ENCODE results near the gene CDH11.

The CDH11 gene

GRCh38 chr16:65003621-65004020 is 118.2 kb downstream of the CDH11 start:
- peaks cover 11% of the 10 kb centered on the region; the same call in 1 of the 2 replicates for H3K36me3 ChIP-seq (ENCODE audit: control insufficient read depth, insufficient read depth, low read length)
- H3K4me1 ChIP-seq (ENCODE audit: control insufficient read depth, insufficient read depth, low read length), result no peaks in the 10 kb centered on the region; the same call in 1 of the 2 replicates
- H3K27me3 ChIP-seq (ENCODE audit: control insufficient read depth, insufficient read depth, low read length), result no peaks in the 10 kb centered on the region
- H3K27ac ChIP-seq (ENCODE audit: low read depth, low read length), result no peak overlapping the region
- no peak overlapping the region for H3K4me3 ChIP-seq (ENCODE audit: low read depth, low read length)
- H3K9ac ChIP-seq (ENCODE audit: low read length), result no peak overlapping the region
- no peaks in the 10 kb centered on the region for H3K9me3 ChIP-seq (ENCODE audit: control insufficient read depth, insufficient read depth, low read depth, low read length)

GRCh38 chr16:65002265-65002664 is 119.6 kb downstream of the CDH11 start:
- Histone ChIP-seq H3K27ac (ENCODE audit: low read depth, low read length) (no peak overlapping the region), H3K36me3 (ENCODE audit: control insufficient read depth, insufficient read depth, low read length) (peaks cover 20% of the 10 kb centered on the region; the same call in 1 of the 2 replicates), H3K4me3 (ENCODE audit: low read depth, low read length) (no peak overlapping the region), H3K4me1 (ENCODE audit: control insufficient read depth, insufficient read depth, low read length) (no peaks in the 10 kb centered on the region; the same call in 1 of the 2 replicates), H3K9me3 (ENCODE audit: control insufficient read depth, insufficient read depth, low read depth, low read length) (no peaks in the 10 kb centered on the region), H3K27me3 (ENCODE audit: control insufficient read depth, insufficient read depth, low read length) (no peaks in the 10 kb centered on the region), H3K9ac (ENCODE audit: low read length) (no peak overlapping the region)

- no peaks in the 10 kb centered on the region for H3K9me3 ChIP-seq (ENCODE audit: control insufficient read depth, insufficient read depth, low read depth, low read length)
- no peak overlapping the region for H3K9ac ChIP-seq (ENCODE audit: low read length)
- no peak overlapping the region for H3K4me3 ChIP-seq (ENCODE audit: low read depth, low read length)
- H3K27ac ChIP-seq (ENCODE audit: low read depth, low read length), result no peak overlapping the region
- H3K4me1 ChIP-seq (ENCODE audit: control insufficient read depth, insufficient read depth, low read length), result no peaks in the 10 kb centered on the region; the same call in 1 of the 2 replicates
- no peaks in the 10 kb centered on the region for H3K27me3 ChIP-seq (ENCODE audit: control insufficient read depth, insufficient read depth, low read length)
- H3K36me3 ChIP-seq (ENCODE audit: control insufficient read depth, insufficient read depth, low read length), result peaks cover 23% of the 10 kb centered on the region; the same call in 1 of the 2 replicates
Measured at GRCh38 chr16:65000654-65001053, 121.2 kb downstream of the CDH11 start.

GRCh38 chr16:64997751-64998150 is 124.1 kb downstream of the CDH11 start:
- no peaks in the 10 kb centered on the region; the same call in 1 of the 2 replicates for H3K4me1 ChIP-seq (ENCODE audit: control insufficient read depth, insufficient read depth, low read length)
- H3K36me3 ChIP-seq (ENCODE audit: control insufficient read depth, insufficient read depth, low read length), result peaks cover 12% of the 10 kb centered on the region; the same call in 1 of the 2 replicates
- H3K9me3 ChIP-seq (ENCODE audit: control insufficient read depth, insufficient read depth, low read depth, low read length), result no peaks in the 10 kb centered on the region
- H3K27ac ChIP-seq (ENCODE audit: low read depth, low read length), result no peak overlapping the region
- no peak overlapping the region for H3K4me3 ChIP-seq (ENCODE audit: low read depth, low read length)
- no peaks in the 10 kb centered on the region for H3K27me3 ChIP-seq (ENCODE audit: control insufficient read depth, insufficient read depth, low read length)
- H3K9ac ChIP-seq (ENCODE audit: low read length), result no peak overlapping the region

- H3K36me3 ChIP-seq (ENCODE audit: control insufficient read depth, insufficient read depth, low read length), result peaks cover 12% of the 10 kb centered on the region; the same call in 1 of the 2 replicates
- H3K27me3 ChIP-seq (ENCODE audit: control insufficient read depth, insufficient read depth, low read length), result no peaks in the 10 kb centered on the region
- H3K4me3 ChIP-seq (ENCODE audit: low read depth, low read length), result no peak overlapping the region
- H3K27ac ChIP-seq (ENCODE audit: low read depth, low read length), result no peak overlapping the region
- no peaks in the 10 kb centered on the region; the same call in 1 of the 2 replicates for H3K4me1 ChIP-seq (ENCODE audit: control insufficient read depth, insufficient read depth, low read length)
- no peak overlapping the region for H3K9ac ChIP-seq (ENCODE audit: low read length)
- no peaks in the 10 kb centered on the region for H3K9me3 ChIP-seq (ENCODE audit: control insufficient read depth, insufficient read depth, low read depth, low read length)
Measured at GRCh38 chr16:64997121-64997520, 124.7 kb downstream of the CDH11 start.

- Histone ChIP-seq H3K27me3 (ENCODE audit: control insufficient read depth, insufficient read depth, low read length) (no peaks in the 10 kb centered on the region), H3K4me1 (ENCODE audit: control insufficient read depth, insufficient read depth, low read length) (no peaks in the 10 kb centered on the region; the same call in 1 of the 2 replicates), H3K4me3 (ENCODE audit: low read depth, low read length) (no peak overlapping the region), H3K9me3 (ENCODE audit: control insufficient read depth, insufficient read depth, low read depth, low read length) (no peaks in the 10 kb centered on the region), H3K27ac (ENCODE audit: low read depth, low read length) (no peak overlapping the region), H3K9ac (ENCODE audit: low read length) (no peak overlapping the region), H3K36me3 (ENCODE audit: control insufficient read depth, insufficient read depth, low read length) (peaks cover 17% of the 10 kb centered on the region; the same call in 1 of the 2 replicates)
Measured at GRCh38 chr16:64996641-64997040, 125.2 kb downstream of the CDH11 start.

- Histone ChIP-seq H3K9me3 (ENCODE audit: control insufficient read depth, insufficient read depth, low read depth, low read length) (no peaks in the 10 kb centered on the region), H3K27ac (ENCODE audit: low read depth, low read length) (no peak overlapping the region), H3K4me1 (ENCODE audit: control insufficient read depth, insufficient read depth, low read length) (no peaks in the 10 kb centered on the region), H3K4me3 (ENCODE audit: low read depth, low read length) (no peak overlapping the region), H3K36me3 (ENCODE audit: control insufficient read depth, insufficient read depth, low read length) (peaks cover 25% of the 10 kb centered on the region; the same call in 1 of the 2 replicates), H3K9ac (ENCODE audit: low read length) (no peak overlapping the region), H3K27me3 (ENCODE audit: control insufficient read depth, insufficient read depth, low read length) (no peaks in the 10 kb centered on the region)
Measured at GRCh38 chr16:64993464-64993863, 128.4 kb downstream of the CDH11 start.

GRCh38 chr16:64991001-64991400 is 130.9 kb downstream of the CDH11 start:
- Histone ChIP-seq H3K4me3 (ENCODE audit: low read depth, low read length) (no peak overlapping the region), H3K9me3 (ENCODE audit: control insufficient read depth, insufficient read depth, low read depth, low read length) (no peaks in the 10 kb centered on the region), H3K9ac (ENCODE audit: low read length) (no peak overlapping the region), H3K36me3 (ENCODE audit: control insufficient read depth, insufficient read depth, low read length) (peaks cover 29% of the 10 kb centered on the region; the same call in 1 of the 2 replicates), H3K27ac (ENCODE audit: low read depth, low read length) (no peak overlapping the region), H3K27me3 (ENCODE audit: control insufficient read depth, insufficient read depth, low read length) (no peaks in the 10 kb centered on the region), H3K4me1 (ENCODE audit: control insufficient read depth, insufficient read depth, low read length) (no peaks in the 10 kb centered on the region)

GRCh38 chr16:64990101-64990500 is 131.8 kb downstream of the CDH11 start:
- no peak overlapping the region for H3K27ac ChIP-seq (ENCODE audit: low read depth, low read length)
- H3K9me3 ChIP-seq (ENCODE audit: control insufficient read depth, insufficient read depth, low read depth, low read length), result no peaks in the 10 kb centered on the region
- H3K27me3 ChIP-seq (ENCODE audit: control insufficient read depth, insufficient read depth, low read length), result no peaks in the 10 kb centered on the region
- H3K4me3 ChIP-seq (ENCODE audit: low read depth, low read length), result no peak overlapping the region
- H3K4me1 ChIP-seq (ENCODE audit: control insufficient read depth, insufficient read depth, low read length), result no peaks in the 10 kb centered on the region
- H3K36me3 ChIP-seq (ENCODE audit: control insufficient read depth, insufficient read depth, low read length), result peaks cover 29% of the 10 kb centered on the region; the same call in 1 of the 2 replicates
- no peak overlapping the region for H3K9ac ChIP-seq (ENCODE audit: low read length)

- Histone ChIP-seq H3K9me3 (ENCODE audit: control insufficient read depth, insufficient read depth, low read depth, low read length) (no peaks in the 10 kb centered on the region), H3K27ac (ENCODE audit: low read depth, low read length) (no peak overlapping the region), H3K27me3 (ENCODE audit: control insufficient read depth, insufficient read depth, low read length) (no peaks in the 10 kb centered on the region), H3K4me1 (ENCODE audit: control insufficient read depth, insufficient read depth, low read length) (no peaks in the 10 kb centered on the region), H3K36me3 (ENCODE audit: control insufficient read depth, insufficient read depth, low read length) (peaks cover 29% of the 10 kb centered on the region; the same call in 1 of the 2 replicates), H3K4me3 (ENCODE audit: low read depth, low read length) (no peak overlapping the region), H3K9ac (ENCODE audit: low read length) (no peak overlapping the region)
Measured at GRCh38 chr16:64989050-64989449, 132.8 kb downstream of the CDH11 start.

GRCh38 chr16:64983963-64984362 is 137.9 kb downstream of the CDH11 start:
- no peaks in the 10 kb centered on the region for H3K4me1 ChIP-seq (ENCODE audit: control insufficient read depth, insufficient read depth, low read length)
- H3K36me3 ChIP-seq (ENCODE audit: control insufficient read depth, insufficient read depth, low read length), result peaks cover 15% of the 10 kb centered on the region; the same call in 1 of the 2 replicates
- H3K4me3 ChIP-seq (ENCODE audit: low read depth, low read length), result no peak overlapping the region
- H3K27me3 ChIP-seq (ENCODE audit: control insufficient read depth, insufficient read depth, low read length), result no peaks in the 10 kb centered on the region
- no peak overlapping the region for H3K27ac ChIP-seq (ENCODE audit: low read depth, low read length)
- H3K9ac ChIP-seq (ENCODE audit: low read length), result no peak overlapping the region
- H3K9me3 ChIP-seq (ENCODE audit: control insufficient read depth, insufficient read depth, low read depth, low read length), result no peaks in the 10 kb centered on the region

Measured in HUES6 (cell line).